Measurements from ENCODE around the gene ATG10.
"Not testable (repeated sequence)": the region's sequence is repeated elsewhere in the genome, so short reads cannot be mapped to it uniquely, and the experiment has no call there.

The ATG10 gene

GRCh38 chr5:82218374-82219156 lies 246.7 kb downstream of the ATG10 start:
- no peak for DNase-seq (ENCODE audit: low read depth, low spot score)

GRCh38 chr5:82221020-82221419 lies 249.2 kb downstream of the ATG10 start:
- DNase-seq (ENCODE audit: low read depth, low spot score), result no peak

GRCh38 chr5:82222597-82223574 lies 251.1 kb downstream of the ATG10 start:
- DNase-seq (ENCODE audit: low read depth, low spot score), result no peak

GRCh38 chr5:82225525-82226172 lies 253.8 kb downstream of the ATG10 start:
- DNase-seq (ENCODE audit: low read depth, low spot score), result peak; percentile 43

GRCh38 chr5:82234885-82235284 lies 263.1 kb downstream of the ATG10 start:
- no peak for DNase-seq (ENCODE audit: low read depth, low spot score)

- no peak for DNase-seq (ENCODE audit: low read depth, low spot score)
Measured at GRCh38 chr5:82244151-82244550, 272.3 kb downstream of the ATG10 start.

GRCh38 chr5:82244854-82245635 lies 273.2 kb downstream of the ATG10 start:
- no peak for DNase-seq (ENCODE audit: low read depth, low spot score)

- DNase-seq (ENCODE audit: low read depth, low spot score), result no peak
Measured at GRCh38 chr5:82246960-82247574, 275.2 kb downstream of the ATG10 start.

GRCh38 chr5:82252744-82253143 lies 280.9 kb downstream of the ATG10 start:
- DNase-seq (ENCODE audit: low read depth, low spot score), result no peak

- no peak for DNase-seq (ENCODE audit: low read depth, low spot score)
Measured at GRCh38 chr5:82255844-82256243, 284.0 kb downstream of the ATG10 start.

- DNase-seq (ENCODE audit: low read depth, low spot score), result no peak
Measured at GRCh38 chr5:82257247-82257646, 285.4 kb downstream of the ATG10 start.

- DNase-seq (ENCODE audit: low read depth, low spot score), result no peak
Measured at GRCh38 chr5:82257729-82258128, 285.9 kb downstream of the ATG10 start.

- peak; percentile 4 for DNase-seq (ENCODE audit: low read depth, low spot score)
Measured at GRCh38 chr5:82259172-82259800, 287.5 kb downstream of the ATG10 start.

- no peak for DNase-seq (ENCODE audit: low read depth, low spot score)
Measured at GRCh38 chr5:82265047-82265446, 293.2 kb downstream of the ATG10 start.

- DNase-seq (ENCODE audit: low read depth, low spot score), result not testable (repeated sequence)
Measured at GRCh38 chr5:82267297-82267933, 295.6 kb downstream of the ATG10 start.

GRCh38 chr5:82269363-82269762 lies 297.5 kb downstream of the ATG10 start:
- not testable (repeated sequence) for DNase-seq (ENCODE audit: low read depth, low spot score)

GRCh38 chr5:82272571-82273356 lies 300.9 kb downstream of the ATG10 start:
- DNase-seq (ENCODE audit: low read depth, low spot score), result not testable (repeated sequence)

- DNase-seq (ENCODE audit: low read depth, low spot score), result not testable (repeated sequence)
Measured at GRCh38 chr5:82273426-82273825, 301.6 kb downstream of the ATG10 start.

All from smooth muscle cell of the brain vasculature (primary cell).